Measurements from ENCODE around the gene TRAP1. TPM values are rescaled to one million over a fixed set of nuclear protein-coding genes. Genes with fewer than 3 reads are reported as not detected.

Gene TRAP1
- total and polyA plus RNA-seq, 4 donors, result 78.3 to 148 (median 112) TPM

GRCh38 chr16:3735541-3735940 is 18.2 kb upstream of the TRAP1 start:
- no peak for DNase-seq (ENCODE audit: low spot score)
- no peaks in the 10 kb centered on the region for H3K27me3 ChIP-seq (ENCODE audit: control insufficient read depth in 4 of 4, insufficient read depth in 4 of 4, low read length in 3 of 4)
- no peak overlapping the region for H3K9ac ChIP-seq (ENCODE audit: low read depth in 1 of 2, low read length in 2 of 2)
- 97% methylated on average over 13 of the region's 13 CpGs for WGBS
- H3K36me3 ChIP-seq (ENCODE audit: control insufficient read depth in 4 of 4, insufficient read depth in 3 of 4, low read depth in 1 of 4, low read length in 3 of 4), result peaks cover 28 to 80% (median 60%) of the 10 kb centered on the region in 4 donors
- H3K4me1 ChIP-seq (ENCODE audit: control insufficient read depth in 4 of 4, insufficient read depth in 4 of 4, low read length in 3 of 4), result no peaks in the 10 kb centered on the region
- no peak for TF ChIP-seq YY1 (IDR thresholded peaks at IDR 0.05)
- no peak for TF ChIP-seq HNF4G (IDR thresholded peaks at IDR 0.05)
- TF ChIP-seq HNF4A (conservative IDR thresholded peaks at IDR 0.05), result no peak
- no peak for TF ChIP-seq NR2F2 (IDR thresholded peaks at IDR 0.05)
- no peak for TF ChIP-seq REST (IDR thresholded peaks at IDR 0.05)
- no peak for TF ChIP-seq EGR1 (IDR thresholded peaks at IDR 0.05; ENCODE audit: low read depth in 2 of 2)
- TF ChIP-seq TAF1 (conservative IDR thresholded peaks at IDR 0.05), result no peak
- TF ChIP-seq FOXA1 (IDR thresholded peaks at IDR 0.05), result no peak
- no peak for TF ChIP-seq GABPA (IDR thresholded peaks at IDR 0.05 in 1 of 2, conservative IDR thresholded peaks at IDR 0.05 in 1 of 2)
- no peak for TF ChIP-seq RAD21 (IDR thresholded peaks at IDR 0.05)
- no peak for TF ChIP-seq RXRA (IDR thresholded peaks at IDR 0.05)
- no peak for TF ChIP-seq JUND (IDR thresholded peaks at IDR 0.05)
- no peak for TF ChIP-seq CTCF (IDR thresholded peaks at IDR 0.05; ENCODE audit: low read depth, low read length, missing input control)
- no peak for TF ChIP-seq FOXA2 (IDR thresholded peaks at IDR 0.05)
- no peak for TF ChIP-seq MAX (IDR thresholded peaks at IDR 0.05)
- no peaks in the 10 kb centered on the region for H3K9me3 ChIP-seq (ENCODE audit: control insufficient read depth in 4 of 4, low read length in 3 of 4)
- no peak overlapping the region for H3K4me3 ChIP-seq (ENCODE audit: low read depth in 1 of 3, low read length in 3 of 3)
- no peak overlapping the region for H3K27ac ChIP-seq (ENCODE audit: low read depth in 1 of 2, low read length in 2 of 2)

- H3K27ac ChIP-seq (ENCODE audit: low read depth in 1 of 2, low read length in 2 of 2), result no peak overlapping the region
- no peak for DNase-seq (ENCODE audit: low spot score)
- no peak overlapping the region for H3K9ac ChIP-seq (ENCODE audit: low read depth in 1 of 2, low read length in 2 of 2)
- TF ChIP-seq HNF4A (conservative IDR thresholded peaks at IDR 0.05) (no peak), CTCF (IDR thresholded peaks at IDR 0.05; ENCODE audit: low read depth, low read length, missing input control) (no peak), SP1 (IDR thresholded peaks at IDR 0.05) (no peak), ATF3 (IDR thresholded peaks at IDR 0.05) (no peak), EGR1 (IDR thresholded peaks at IDR 0.05; ENCODE audit: low read depth in 2 of 2) (no peak)
- H3K27me3 ChIP-seq (ENCODE audit: control insufficient read depth in 4 of 4, insufficient read depth in 4 of 4, low read length in 3 of 4), result no peaks in the 10 kb centered on the region
- H3K36me3 ChIP-seq (ENCODE audit: control insufficient read depth in 4 of 4, insufficient read depth in 3 of 4, low read depth in 1 of 4, low read length in 3 of 4), result peaks cover 26 to 80% (median 60%) of the 10 kb centered on the region in 4 donors
- H3K9me3 ChIP-seq (ENCODE audit: control insufficient read depth in 4 of 4, low read length in 3 of 4), result no peaks in the 10 kb centered on the region
- 98% methylated on average over 25 of the region's 25 CpGs for WGBS
- no peak overlapping the region for H3K4me3 ChIP-seq (ENCODE audit: low read depth in 1 of 3, low read length in 3 of 3)
- no peaks in the 10 kb centered on the region for H3K4me1 ChIP-seq (ENCODE audit: control insufficient read depth in 4 of 4, insufficient read depth in 4 of 4, low read length in 3 of 4)
Measured at GRCh38 chr16:3734758-3735221, 17.5 kb upstream of the TRAP1 start.

All from liver (tissue), 9 donors.